Gastrocnemius medialis (tissue), 4 donors: ENCODE measurements around the gene NT5DC4.

Experiments used
- CTCF ChIP-seq, 5 experiments: fragments of 450-650 bp in 3 of 5; fragments of 200-600 bp in 2 of 5; sonication (generic) in 2 of 5; IDR thresholded peaks in 4 of 5; conservative IDR thresholded peaks in 1 of 5; 1 replicate in 4 of 5; 2 replicates in 1 of 5; pipeline ENCODE4 v1.5.1; 2016 to 2019; ENCODE audit warnings: antibody characterized with exemption in 5 of 5, mild to moderate bottlenecking in 3 of 5, moderate library complexity in 3 of 5
- POLR2A ChIP-seq, 2 donors: fragments of 450-650 bp; IDR thresholded peaks; one replicate each; pipeline ENCODE4 v1.6.1; 2017; ENCODE audit warnings: antibody characterized with exemption in 2 of 2, mild to moderate bottlenecking in 2 of 2, moderate library complexity in 2 of 2

- TF ChIP-seq POLR2A (IDR thresholded peaks at IDR 0.05) (no peak), CTCF (IDR thresholded peaks at IDR 0.05 in 4 of 5, conservative IDR thresholded peaks at IDR 0.05 in 1 of 5) (no peak)
Measured at GRCh38 chr2:112714836-112715631, 5.8 kb upstream of the NT5DC4 start.
